Psoas muscle (tissue), 8 donors: ENCODE data around the gene SHROOM3. TPM values are rescaled to one million over a fixed set of nuclear protein-coding genes. Genes with fewer than 3 reads are reported as not detected.

ENCODE experiments used
- ATAC-seq, 4 donors: fragments of 200-7000 bp; cut with Tn5 transposase; one replicate each; pipeline ENCODE4 v1.9.1; 2020; ENCODE audit warnings: moderate library complexity in 3 of 4, mild to moderate bottlenecking in 2 of 4
- DNase-seq, 2 donors: peaks; one replicate each; pipeline ENCODE4 v3.0.0-alpha.2; 2020
- H3K27ac ChIP-seq: fragments of 200-600 bp; one replicate; pipeline ENCODE4 v1.8.0; 2022
- H3K27me3 ChIP-seq, 3 donors: fragments of 200-600 bp in 1 of 3; one replicate each; pipeline versions ENCODE4 v1.6.1 to v1.8.0; 2013 to 2022; ENCODE audit warnings: low read length in 2 of 3, mild to moderate bottlenecking in 2 of 3, moderate library complexity in 1 of 3; ENCODE audit not compliant: insufficient read depth in 3 of 3
- H3K36me3 ChIP-seq, 2 donors: fragments of 200-600 bp in 1 of 2; one replicate each; pipeline versions ENCODE4 v1.6.1 to v1.8.0; 2013 to 2022; ENCODE audit warnings: low read depth in 1 of 2, mild to moderate bottlenecking in 1 of 2, moderate library complexity in 1 of 2; ENCODE audit not compliant: insufficient read depth in 1 of 2
- H3K4me1 ChIP-seq: fragments of 200-600 bp; one replicate; pipeline ENCODE4 v1.8.0; 2022
- H3K4me3 ChIP-seq: fragments of 200-600 bp; one replicate; pipeline ENCODE4 v1.8.0; 2022; ENCODE audit warnings: mild to moderate bottlenecking
- H3K9me3 ChIP-seq: fragments of 200-600 bp; one replicate; pipeline ENCODE4 v1.8.0; 2022
- WGBS, 3 donors: extraction: QIAGEN DNeasy Blood & Tissue Kit; methylation state at CpG; one replicate each; pipeline versions ENCODE4 v1.1.6 to v1.1.7; 2013; 5-methylcytosine and 5-hydroxymethylcytosine counted together
- intact Hi-C, 2 donors: fragments of 100-400 bp; cut with DNase I; formaldehyde crosslinking; loops; one replicate each; pipeline versions ENCODE4 v1.11.0 to v1.14.2; 2022
- polyA plus RNA-seq, 3 donors: library from polyadenylated mRNA; stranded (reverse); fragments of 200-250 nt; gene quantifications; one replicate each; pipeline ENCODE4 v1.2.3, GENCODE V29; 2013
- total RNA-seq, 4 donors: library from RNA; stranded (reverse); fragmentation: NEBNext Ultra II Directional in 2 of 4; extraction: Animal tissue kit (Norgen Biotek cat#: 25700) in 2 of 4; gene quantifications; one replicate each; pipeline versions ENCODE4 v1.2.1 to v1.2.4, GENCODE V29; 2021 to 2023
- TF ChIP-seq, protein P1 (sequence below): fragments of 200-600 bp; IDR thresholded peaks from one replicate; pipeline ENCODE4 v1.8.0; 2022; ENCODE audit warnings: antibody characterized with exemption
- donor health status: healthy with polysubstance abuse.
- donor health status: DM: no; HTN: no; CAD: no; lungs with moderate emphysema.
- donor health status: Bipolar disorder and iron deficiency.
- donor health status: healthy.
- donor health status: DM: yes; HTN: yes; CAD: no.
- donor health status: DM: no; HTN: no; CAD: no.
- donor health status: DM: no; HTN: no; CAD: no.
- donor health status: DM: yes; HTN: yes; CAD: no.

Gene SHROOM3
- total and polyA plus RNA-seq, 7 donors = 0.01 to 0.79 (median 0.06) TPM

GRCh38 chr4:76692761-76693160 lies 257.7 kb downstream of the SHROOM3 start:
- ATAC-seq = no peak
- DNase-seq = no peak
- H3K27ac ChIP-seq = no peak overlapping the region
- H3K9me3 ChIP-seq = no peaks in the 10 kb centered on the region
- WGBS, 3 donors = 92 to 98% (median 93%) methylated on average over 2 of the region's 2 CpGs
- intact Hi-C loops = no loop called here
- TF ChIP-seq, protein P1, sequence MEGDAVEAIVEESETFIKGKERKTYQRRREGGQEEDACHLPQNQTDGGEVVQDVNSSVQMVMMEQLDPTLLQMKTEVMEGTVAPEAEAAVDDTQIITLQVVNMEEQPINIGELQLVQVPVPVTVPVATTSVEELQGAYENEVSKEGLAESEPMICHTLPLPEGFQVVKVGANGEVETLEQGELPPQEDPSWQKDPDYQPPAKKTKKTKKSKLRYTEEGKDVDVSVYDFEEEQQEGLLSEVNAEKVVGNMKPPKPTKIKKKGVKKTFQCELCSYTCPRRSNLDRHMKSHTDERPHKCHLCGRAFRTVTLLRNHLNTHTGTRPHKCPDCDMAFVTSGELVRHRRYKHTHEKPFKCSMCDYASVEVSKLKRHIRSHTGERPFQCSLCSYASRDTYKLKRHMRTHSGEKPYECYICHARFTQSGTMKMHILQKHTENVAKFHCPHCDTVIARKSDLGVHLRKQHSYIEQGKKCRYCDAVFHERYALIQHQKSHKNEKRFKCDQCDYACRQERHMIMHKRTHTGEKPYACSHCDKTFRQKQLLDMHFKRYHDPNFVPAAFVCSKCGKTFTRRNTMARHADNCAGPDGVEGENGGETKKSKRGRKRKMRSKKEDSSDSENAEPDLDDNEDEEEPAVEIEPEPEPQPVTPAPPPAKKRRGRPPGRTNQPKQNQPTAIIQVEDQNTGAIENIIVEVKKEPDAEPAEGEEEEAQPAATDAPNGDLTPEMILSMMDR = no peak
- peaks cover 12% of the 10 kb centered on the region for H3K4me1 ChIP-seq
- H3K4me3 ChIP-seq = no peak overlapping the region
- H3K36me3 ChIP-seq = no peaks in the 10 kb centered on the region
- peaks cover 2 to 56% (median 10%) of the 10 kb centered on the region in 3 donors for H3K27me3 ChIP-seq

DNA sequence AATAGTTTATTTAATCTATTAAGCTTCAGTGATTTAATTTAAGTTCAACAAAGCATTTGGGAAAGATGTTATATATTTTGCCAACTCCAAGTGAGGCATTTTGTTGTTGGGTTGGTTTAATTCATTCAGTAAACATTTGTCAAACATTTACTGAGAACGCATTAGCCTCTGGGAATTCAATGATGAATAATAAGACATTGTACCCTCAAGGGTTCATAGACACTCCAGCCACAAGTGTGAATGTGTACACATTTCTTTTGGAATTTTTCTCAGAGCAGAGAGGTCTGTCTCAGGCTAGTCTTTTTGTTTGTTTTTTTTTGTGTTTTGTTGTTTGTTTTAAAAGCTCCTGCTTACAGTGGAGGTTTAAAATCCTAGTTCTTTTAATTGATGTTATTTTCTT lies 259.0 kb downstream of the SHROOM3 start:
- DNase-seq (no peak), ATAC-seq (no peak)
- Histone ChIP-seq H3K4me1 (peaks cover 7% of the 10 kb centered on the region), H3K27me3 (peaks cover 2 to 43% (median 10%) of the 10 kb centered on the region in 3 donors), H3K4me3 (no peak overlapping the region), H3K27ac (no peak overlapping the region), H3K9me3 (no peaks in the 10 kb centered on the region), H3K36me3 (no peaks in the 10 kb centered on the region)
- TF ChIP-seq, protein P1 = no peak
- intact Hi-C loops = no loop called here
- WGBS, 3 donors = 53 to 81% (median 60%) methylated on average over 1 of the region's 1 CpG

DNA sequence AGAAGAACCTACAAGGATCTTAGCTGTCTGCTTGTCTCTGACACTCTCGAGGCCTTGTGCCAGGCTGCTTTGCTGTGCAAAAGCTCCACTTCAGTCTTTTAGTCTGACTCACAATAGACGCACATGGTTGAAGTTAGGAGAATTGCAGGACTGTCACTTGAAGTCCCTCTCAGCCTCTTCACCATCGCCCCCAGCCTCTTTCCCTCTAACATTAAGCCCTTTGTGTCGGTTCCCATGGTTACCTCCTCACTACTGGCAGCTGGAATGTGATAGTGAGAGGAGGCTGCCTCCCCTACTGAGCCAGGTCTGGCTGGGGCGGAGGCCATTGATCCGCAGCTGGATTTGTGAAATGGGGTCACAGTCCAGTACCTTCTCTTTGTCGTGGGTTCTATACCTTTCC lies 261.1 kb downstream of the SHROOM3 start:
- WGBS, 3 donors = 64 to 78% (median 67%) methylated on average over 7 of the region's 7 CpGs
- intact Hi-C loops = no loop called here

DNA sequence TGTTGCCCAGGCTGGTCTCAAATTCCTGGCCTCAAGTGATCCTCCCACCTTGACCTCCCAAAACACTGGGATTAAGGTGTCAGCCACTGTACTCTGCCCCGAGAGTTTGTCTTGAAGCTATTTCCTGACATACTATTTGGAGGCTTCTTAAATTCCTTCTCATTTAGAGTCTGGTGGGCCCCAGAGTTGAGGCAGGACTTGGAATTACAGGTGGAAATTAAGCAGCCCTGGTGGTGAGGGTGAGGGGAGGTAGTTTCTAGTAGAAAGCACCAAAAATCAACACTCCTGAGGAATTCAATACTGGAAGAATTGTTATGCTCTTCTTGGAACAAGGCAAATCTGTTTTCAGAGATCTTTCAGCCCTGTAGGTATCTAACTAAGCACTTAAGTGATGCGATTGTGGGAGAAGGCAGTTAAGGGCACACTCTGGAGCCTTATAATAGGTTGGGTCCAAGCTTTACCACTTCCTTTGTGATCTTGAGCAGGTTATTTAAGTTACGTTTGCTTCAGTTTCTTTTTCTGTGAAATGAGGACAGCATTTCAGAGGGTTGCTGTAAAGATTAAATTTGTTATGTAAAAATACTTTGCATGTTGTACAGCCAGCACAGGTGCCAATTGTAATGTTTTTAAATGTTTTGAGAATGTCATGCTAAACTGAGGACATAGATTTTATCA lies 262.2 kb downstream of the SHROOM3 start:
- H3K9me3 ChIP-seq = no peaks in the 10 kb centered on the region
- WGBS, 3 donors = 88 to 92% (median 91%) methylated on average over 3 of the region's 3 CpGs
- no peak overlapping the region for H3K27ac ChIP-seq
- no peaks in the 10 kb centered on the region for H3K4me1 ChIP-seq
- H3K4me3 ChIP-seq = no peak overlapping the region
- DNase-seq = no peak
- intact Hi-C loops = no loop called here
- H3K36me3 ChIP-seq = no peaks in the 10 kb centered on the region
- H3K27me3 ChIP-seq = peaks cover 2 to 15% (median 4%) of the 10 kb centered on the region in 3 donors
- TF ChIP-seq, protein P1 = no peak
- no peak for ATAC-seq

More for the DNA sequence above, 261.1 kb downstream of the SHROOM3 start:
- H3K36me3 ChIP-seq = no peaks in the 10 kb centered on the region
- DNase-seq = no peak
- H3K9me3 ChIP-seq = no peaks in the 10 kb centered on the region
- TF ChIP-seq, protein P1 = no peak
- no peak overlapping the region for H3K27ac ChIP-seq
- H3K4me1 ChIP-seq = no peaks in the 10 kb centered on the region
- H3K27me3 ChIP-seq = peaks cover 2 to 24% (median 4%) of the 10 kb centered on the region in 3 donors
- H3K4me3 ChIP-seq = no peak overlapping the region
- no peak for ATAC-seq

DNA sequence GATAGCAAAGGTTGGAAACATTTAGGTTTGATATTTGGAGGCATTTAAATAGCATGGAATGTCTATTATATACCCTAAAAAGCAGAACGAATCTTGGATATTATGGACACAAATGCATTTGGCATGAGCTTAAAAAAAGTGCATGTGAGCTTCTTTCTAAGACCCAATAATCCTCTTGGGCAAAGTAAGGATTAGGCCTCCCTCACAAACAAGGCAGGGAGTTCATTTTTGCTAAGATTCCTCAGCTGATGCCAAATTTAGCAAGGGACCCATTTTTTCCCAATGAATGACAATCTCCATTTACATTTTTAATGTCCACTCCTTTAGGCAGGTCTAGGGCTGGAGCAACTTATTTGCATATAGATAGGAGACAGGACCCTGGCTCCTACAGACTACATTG lies 263.1 kb downstream of the SHROOM3 start:
- no peaks in the 10 kb centered on the region for H3K9me3 ChIP-seq
- H3K36me3 ChIP-seq = no peaks in the 10 kb centered on the region
- peaks cover 0 to 7% (median 4%) of the 10 kb centered on the region in 3 donors for H3K27me3 ChIP-seq
- WGBS, 3 donors = 44 to 62% (median 54%) methylated on average over 1 of the region's 1 CpG
- TF ChIP-seq, protein P1 = no peak
- no peak for ATAC-seq
- no peak for DNase-seq
- no peaks in the 10 kb centered on the region for H3K4me1 ChIP-seq
- H3K27ac ChIP-seq = no peak overlapping the region
- no peak overlapping the region for H3K4me3 ChIP-seq
- intact Hi-C loops = no loop called here
